Uterus (tissue), 2 donors: ENCODE results near the gene MAPK9.

Source experiments
- POLR2A ChIP-seq, 2 donors: fragments of 450-650 bp; IDR thresholded peaks; one replicate each; pipeline ENCODE4 v1.6.1; 2016; ENCODE audit warnings: antibody characterized with exemption in 2 of 2, mild to moderate bottlenecking in 1 of 2, moderate library complexity in 1 of 2
- TF ChIP-seq, protein P1 (sequence below), 4 experiments: fragments of 200-600 bp in 2 of 4; fragments of 450-650 bp in 2 of 4; sonication (generic) in 2 of 4; IDR thresholded peaks; one replicate each; pipeline ENCODE4 v1.5.1; 2016 to 2019; ENCODE audit warnings: antibody characterized with exemption in 4 of 4, mild to moderate bottlenecking in 2 of 4, moderate library complexity in 1 of 4

DNA sequence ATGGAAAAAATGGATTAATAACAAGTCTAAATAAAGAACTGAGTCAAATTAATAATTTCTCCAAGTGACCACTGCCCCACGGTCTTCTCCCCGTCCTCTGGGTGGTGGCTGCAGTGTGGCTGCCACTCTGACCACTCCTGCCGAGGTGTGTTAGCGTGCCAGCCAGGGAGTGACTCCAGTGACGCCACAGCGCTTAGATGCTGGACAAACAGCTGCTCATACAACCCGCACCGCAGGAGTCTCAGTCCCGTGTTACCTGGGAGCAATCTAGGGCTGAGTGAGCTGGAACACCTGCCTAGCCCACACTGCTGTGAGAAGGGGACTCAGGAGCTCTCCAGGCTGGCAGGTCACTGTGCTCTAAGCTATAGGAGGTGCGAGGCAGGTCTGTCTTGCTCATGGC is 10.2 kb downstream of the MAPK9 start:
- TF ChIP-seq POLR2A (IDR thresholded peaks at IDR 0.05): no peak
- TF ChIP-seq, protein P1, sequence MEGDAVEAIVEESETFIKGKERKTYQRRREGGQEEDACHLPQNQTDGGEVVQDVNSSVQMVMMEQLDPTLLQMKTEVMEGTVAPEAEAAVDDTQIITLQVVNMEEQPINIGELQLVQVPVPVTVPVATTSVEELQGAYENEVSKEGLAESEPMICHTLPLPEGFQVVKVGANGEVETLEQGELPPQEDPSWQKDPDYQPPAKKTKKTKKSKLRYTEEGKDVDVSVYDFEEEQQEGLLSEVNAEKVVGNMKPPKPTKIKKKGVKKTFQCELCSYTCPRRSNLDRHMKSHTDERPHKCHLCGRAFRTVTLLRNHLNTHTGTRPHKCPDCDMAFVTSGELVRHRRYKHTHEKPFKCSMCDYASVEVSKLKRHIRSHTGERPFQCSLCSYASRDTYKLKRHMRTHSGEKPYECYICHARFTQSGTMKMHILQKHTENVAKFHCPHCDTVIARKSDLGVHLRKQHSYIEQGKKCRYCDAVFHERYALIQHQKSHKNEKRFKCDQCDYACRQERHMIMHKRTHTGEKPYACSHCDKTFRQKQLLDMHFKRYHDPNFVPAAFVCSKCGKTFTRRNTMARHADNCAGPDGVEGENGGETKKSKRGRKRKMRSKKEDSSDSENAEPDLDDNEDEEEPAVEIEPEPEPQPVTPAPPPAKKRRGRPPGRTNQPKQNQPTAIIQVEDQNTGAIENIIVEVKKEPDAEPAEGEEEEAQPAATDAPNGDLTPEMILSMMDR (IDR thresholded peaks at IDR 0.05): no peak
